CD4-positive, alpha-beta T cell treated with Interleukin-1 beta for 1 hour (primary cell): ENCODE results near the gene MYL3.
A peak's percentile ranks its signal among the peaks of the same experiment; 100 is the strongest.

Source experiments
- DNase-seq, 2 donors: peaks; one replicate each; pipeline ENCODE4 v3.0.0-alpha.2; 2020 to 2022

Gene MYL3

GRCh38 chr3:46882377-46883053, 19.3 kb upstream of the MYL3 start:
- no peak for DNase-seq

- peak in 1 of 2 donors; percentile 9 for DNase-seq
Measured at GRCh38 chr3:46881596-46882376, 18.5 kb upstream of the MYL3 start.

DNA sequence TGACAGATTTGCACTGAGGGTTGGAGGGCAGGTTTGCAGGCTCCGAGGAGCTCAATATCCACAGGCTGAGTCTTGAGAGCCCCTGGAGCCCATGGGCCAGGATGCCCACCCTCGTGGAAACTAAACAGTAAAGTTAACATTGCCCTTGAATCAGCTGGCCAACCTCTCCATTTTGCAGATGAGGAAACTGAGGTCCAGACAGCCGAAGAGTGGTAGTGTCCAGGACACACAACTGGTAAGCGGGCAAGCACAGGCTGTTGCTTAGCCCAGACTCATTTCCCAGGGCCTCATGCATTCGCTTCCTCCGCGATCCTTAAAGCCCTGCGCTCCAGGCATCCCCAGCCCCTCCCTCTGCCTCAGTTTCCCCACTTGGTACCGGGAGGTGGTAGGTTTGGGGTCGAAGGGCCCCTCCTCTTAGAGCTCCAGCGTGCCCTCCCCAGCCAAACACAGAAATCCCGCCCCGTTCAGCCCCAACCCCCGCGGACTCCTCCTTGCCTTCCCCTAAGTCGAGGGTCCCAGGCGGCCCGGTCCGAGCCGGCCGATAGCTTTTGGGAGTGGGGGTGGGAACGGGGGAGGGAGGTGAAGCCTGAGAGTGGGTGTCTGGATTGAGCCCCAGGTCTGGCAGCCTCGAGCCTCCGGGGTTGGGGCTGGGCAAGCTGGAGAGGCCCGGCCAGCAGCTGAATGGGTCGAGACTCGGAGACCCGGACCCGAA, 17.8 kb upstream of the MYL3 start:
- no peak for DNase-seq

- DNase-seq: no peak
Measured at GRCh38 chr3:46878781-46879436, 15.7 kb upstream of the MYL3 start.

GRCh38 chr3:46877406-46878125, 14.3 kb upstream of the MYL3 start, which contains the start of gene PTH1R:
PTH1R (plus strand) TSS chr3:46877721; CDS start chr3:46883560, 5,839 bp downstream.
- DNase-seq: no peak

GRCh38 chr3:46876313-46877300, 13.4 kb upstream of the MYL3 start:
- DNase-seq: no peak

GRCh38 chr3:46875560-46875959, 12.3 kb upstream of the MYL3 start:
- DNase-seq: no peak

DNA sequence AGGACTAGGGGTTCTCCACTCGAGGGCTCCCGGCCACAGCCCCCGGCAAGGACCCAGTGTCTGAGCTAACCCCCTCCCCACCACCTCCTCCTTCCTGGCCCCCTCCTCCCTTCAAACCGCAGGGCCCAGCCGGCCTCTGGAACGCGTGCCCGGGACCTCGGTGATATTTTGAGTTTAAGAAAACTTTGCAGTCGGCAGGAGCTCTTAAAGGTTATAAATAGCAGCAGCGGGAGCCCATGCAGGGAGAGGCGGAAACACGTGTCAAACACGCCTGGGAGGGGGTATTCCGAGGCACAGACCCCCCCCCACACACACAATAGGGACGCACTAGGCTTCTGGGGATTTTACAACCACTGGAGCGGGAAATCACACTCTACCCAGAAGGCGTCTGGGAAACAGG, 11.2 kb upstream of the MYL3 start:
- no peak for DNase-seq

DNA sequence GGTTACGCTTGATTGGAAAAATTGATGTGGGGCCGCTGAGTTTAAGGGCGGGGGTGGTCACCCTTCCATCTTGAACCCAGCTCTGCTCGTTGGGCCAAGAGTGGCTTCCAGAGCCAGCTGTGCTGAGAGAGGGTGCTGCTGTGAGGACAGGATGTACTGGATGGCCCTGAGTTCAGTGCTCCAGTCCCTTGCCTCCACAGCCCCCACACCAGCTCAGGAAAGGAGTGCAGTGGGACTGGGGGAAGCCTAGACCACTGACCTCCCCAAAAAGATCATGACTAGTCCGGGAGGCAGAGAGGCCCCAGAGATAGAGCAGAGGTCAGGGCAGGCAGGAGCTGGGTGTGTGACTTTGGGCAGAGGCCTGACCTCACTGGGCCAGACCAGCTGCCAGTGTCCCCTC, 10.3 kb upstream of the MYL3 start:
- DNase-seq: no peak

DNA sequence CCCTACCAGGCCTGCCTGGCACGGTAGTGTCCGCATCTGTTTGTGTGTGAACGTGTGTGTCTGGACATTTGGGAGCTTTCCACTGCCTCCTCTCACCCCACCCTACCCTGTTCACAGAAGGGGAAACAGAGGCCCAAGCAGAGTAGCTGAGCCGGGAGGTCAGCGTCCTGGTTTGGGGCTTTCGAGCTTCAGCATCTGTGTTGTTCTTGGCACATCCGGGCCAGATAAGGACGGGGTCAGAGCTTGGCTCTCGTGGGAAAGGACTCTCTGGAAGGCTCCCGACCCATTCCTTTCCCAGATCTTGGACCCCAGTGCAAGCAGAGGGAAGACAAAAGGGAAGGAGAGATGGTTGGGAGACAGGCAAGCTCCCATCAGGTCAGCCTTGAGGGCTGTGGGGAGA, 8.0 kb upstream of the MYL3 start:
- DNase-seq: no peak

GRCh38 chr3:46870651-46871050, 7.4 kb upstream of the MYL3 start:
- no peak for DNase-seq

DNA sequence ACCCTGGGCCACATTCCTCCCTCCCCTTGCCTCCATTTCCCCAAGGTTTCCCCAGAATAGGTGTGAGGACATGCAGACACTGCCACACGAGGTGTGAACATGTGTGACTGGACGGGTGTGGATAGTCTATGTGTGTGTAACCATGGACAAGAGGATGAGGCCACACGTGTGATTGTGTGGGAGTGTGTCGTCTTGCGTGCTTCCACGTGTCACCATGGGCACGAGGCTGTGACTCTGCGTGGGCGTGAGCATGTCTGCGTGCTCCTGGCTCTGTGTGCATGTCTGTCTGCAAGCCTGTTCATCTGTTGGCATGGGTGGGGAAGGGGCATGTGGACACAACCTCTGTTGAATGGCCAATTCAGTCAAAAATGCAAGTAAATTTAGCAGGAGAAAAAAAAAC, 6.2 kb upstream of the MYL3 start:
- no peak for DNase-seq

GRCh38 chr3:46868948-46869347, 5.7 kb upstream of the MYL3 start:
- no peak for DNase-seq

DNA sequence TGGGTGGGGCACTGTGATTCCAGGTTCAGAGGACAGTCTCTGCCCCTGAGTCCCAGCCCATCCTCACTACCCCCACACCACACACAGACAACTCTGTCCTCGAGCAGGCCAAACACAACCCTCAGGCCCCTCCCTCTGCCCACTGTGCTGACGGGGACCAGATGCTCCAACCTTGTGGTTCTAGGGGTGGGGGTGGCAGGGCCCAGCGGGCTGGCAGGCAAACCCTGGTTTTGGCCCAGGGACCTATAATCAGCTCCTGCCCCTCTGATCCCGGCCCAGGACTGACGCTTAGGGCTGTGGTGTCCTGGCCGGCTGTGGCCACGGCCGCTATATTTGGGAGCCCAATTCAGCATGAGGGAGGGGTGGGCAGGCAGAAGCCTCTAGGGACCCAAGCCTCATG, 5.0 kb upstream of the MYL3 start:
- DNase-seq: no peak

DNA sequence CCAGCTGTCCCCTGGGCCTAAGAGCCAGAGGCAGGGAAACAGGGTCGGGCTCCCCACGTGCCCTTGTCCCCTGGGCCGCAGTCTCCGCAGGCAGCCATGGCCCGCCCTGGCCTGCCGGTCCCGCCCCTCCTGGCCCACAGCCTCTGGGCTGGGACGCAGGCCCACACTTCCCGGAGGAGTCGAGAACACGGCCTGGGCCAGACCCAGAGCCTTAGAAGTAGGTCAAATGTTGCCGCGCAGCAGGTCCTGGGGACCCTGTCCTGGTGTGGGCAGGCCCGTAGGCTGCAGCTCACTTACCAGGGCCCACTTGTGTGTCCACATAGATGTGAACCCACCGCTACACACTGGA, 4.3 kb upstream of the MYL3 start:
- DNase-seq: no peak

GRCh38 chr3:46866720-46867549, 3.7 kb upstream of the MYL3 start:
- peak; percentile 73 to 74 for DNase-seq

GRCh38 chr3:46866032-46866595, 2.9 kb upstream of the MYL3 start:
- no peak for DNase-seq

GRCh38 chr3:46865546-46865945, 2.3 kb upstream of the MYL3 start:
- DNase-seq: no peak

DNA sequence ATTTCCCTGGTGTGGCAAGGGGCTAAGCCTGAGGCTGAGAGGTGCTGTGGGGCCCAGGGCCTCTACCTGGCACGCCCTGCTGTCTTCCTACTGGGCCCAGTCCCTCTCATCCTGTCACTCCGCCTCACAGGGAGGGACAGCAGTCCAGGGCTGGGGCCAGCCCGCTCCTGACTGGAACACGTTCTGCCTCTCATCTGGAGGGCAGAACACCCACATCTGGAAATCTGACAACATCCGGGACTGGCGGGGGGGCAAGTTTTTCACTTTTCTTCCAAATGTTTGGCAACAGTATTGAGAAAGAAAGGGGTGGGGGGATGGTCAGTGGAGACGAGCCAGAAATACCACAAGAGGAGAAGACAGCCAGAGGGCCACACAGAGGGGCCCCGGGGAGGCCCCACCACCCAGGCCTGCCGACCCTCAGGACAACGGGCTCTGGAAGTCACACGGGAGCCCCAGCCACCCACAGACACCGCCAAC, 1.8 kb upstream of the MYL3 start:
- DNase-seq: no peak
